Subcutaneous abdominal adipose tissue (tissue), 5 donors: ENCODE results near the gene CCDC116.

Experiments used
- H3K27ac ChIP-seq: one replicate; pipeline ENCODE4 v1.7.0; 2013; ENCODE audit warnings: low read depth, mild to moderate bottlenecking, inconsistent platforms, low read length, moderate library complexity
- H3K27me3 ChIP-seq, 5 donors: one replicate each; pipeline ENCODE4 v1.7.0; 2013; ENCODE audit warnings: low read length in 5 of 5, inconsistent platforms in 1 of 5; ENCODE audit not compliant: control insufficient read depth in 5 of 5, insufficient read depth in 4 of 5
- H3K36me3 ChIP-seq, 5 donors: one replicate each; pipeline ENCODE4 v1.7.0; 2013; ENCODE audit warnings: low read length in 5 of 5; ENCODE audit not compliant: control insufficient read depth in 5 of 5, insufficient read depth in 5 of 5
- H3K4me1 ChIP-seq, 5 donors: one replicate each; pipeline ENCODE4 v1.7.0; 2013; ENCODE audit warnings: low read length in 5 of 5, mild to moderate bottlenecking in 3 of 5, moderate library complexity in 1 of 5; ENCODE audit not compliant: control insufficient read depth in 5 of 5, insufficient read depth in 5 of 5
- H3K4me3 ChIP-seq, 5 donors: one replicate each; pipeline ENCODE4 v1.7.0; 2013; ENCODE audit warnings: low read length in 5 of 5, low read depth in 1 of 5
- H3K9ac ChIP-seq, 5 donors: one replicate each; pipeline ENCODE4 v1.7.0; 2013; ENCODE audit warnings: low read length in 5 of 5, mild to moderate bottlenecking in 4 of 5, moderate library complexity in 3 of 5
- H3K9me3 ChIP-seq, 5 donors: one replicate each; pipeline ENCODE4 v1.7.0; 2013; ENCODE audit warnings: low read length in 5 of 5; ENCODE audit not compliant: control insufficient read depth in 5 of 5
- donor health status: healthy.
- donor health status: healthy.
- donor health status: healthy.
- donor health status: healthy.
- donor health status: healthy.

The CCDC116 gene, protein sequence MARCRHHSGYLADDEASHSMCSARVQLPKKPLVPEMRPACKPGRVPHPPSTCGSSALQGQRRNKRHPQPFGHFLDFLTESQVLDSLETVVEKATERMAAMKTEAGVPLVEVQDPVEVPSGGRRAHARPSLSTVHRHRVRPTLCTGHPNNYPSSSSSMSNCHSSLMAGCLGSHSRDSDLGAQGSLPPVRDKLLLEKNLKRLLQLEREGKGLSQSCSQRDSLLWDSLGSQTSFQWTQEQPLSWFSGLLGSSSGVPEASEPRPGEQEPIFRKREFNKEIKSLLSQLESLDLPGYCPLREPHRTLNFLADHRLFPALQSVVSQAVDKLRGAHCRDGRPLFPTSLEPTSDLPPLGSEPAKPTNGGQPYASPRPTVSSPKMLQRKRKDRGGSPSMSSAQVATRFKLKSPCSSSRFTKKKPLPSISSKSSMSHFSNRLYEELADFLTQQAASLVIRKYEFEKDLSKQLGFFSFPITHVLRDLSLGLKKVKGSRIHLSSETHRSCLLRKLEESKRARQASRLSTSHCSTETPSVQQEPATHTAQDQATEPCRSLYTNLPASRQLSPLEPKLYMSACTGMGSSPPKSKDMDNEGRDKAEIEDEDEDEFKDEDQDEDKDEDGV

DNA sequence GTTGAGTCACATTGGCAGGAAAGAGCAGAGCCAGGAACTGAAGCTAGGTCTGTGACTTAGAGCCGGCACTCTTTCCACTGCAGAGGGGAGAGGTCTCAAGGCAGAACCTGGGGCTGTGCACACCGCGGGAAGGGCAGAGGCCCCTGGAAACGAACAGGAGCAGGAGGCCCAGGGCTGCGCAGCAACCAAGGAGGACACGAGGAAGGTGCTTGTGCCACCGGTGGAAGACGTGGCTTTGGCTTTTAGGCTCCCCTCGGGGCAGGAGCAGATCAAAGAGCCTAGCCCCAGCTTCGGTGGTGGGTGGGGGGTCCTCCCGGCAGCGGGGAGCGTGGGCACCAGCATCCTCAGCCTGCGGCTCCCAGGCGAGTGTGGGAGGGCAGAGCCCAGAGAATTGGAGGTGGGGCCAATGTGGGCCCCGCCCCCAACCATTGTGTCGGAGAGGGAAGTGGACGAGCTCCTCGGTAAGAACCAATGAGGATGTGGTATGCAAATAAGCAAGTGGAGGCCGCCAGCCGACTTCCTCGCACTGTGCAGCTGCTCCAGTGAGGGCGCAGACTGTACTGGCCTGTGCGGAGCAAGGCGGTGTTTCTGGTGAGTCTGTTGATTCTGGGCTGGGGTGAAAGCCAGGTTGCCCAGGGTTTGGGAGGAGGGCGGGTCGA, at the start of gene CCDC116:
TSS of gene CCDC116 (plus strand) at position 524 of the 659 bp plus-strand sequence. CDS start 422 bp downstream, outside the sequence.
- H3K9ac ChIP-seq: no peak within 1 kb of the TSS
- peaks cover 0 to 5% (median 0%) of the 10 kb centered on the region in 5 donors for H3K36me3 ChIP-seq
- H3K27ac ChIP-seq: no peak within 1 kb of the TSS
- peaks cover 0 to 15% (median 10%) of the 10 kb centered on the region in 5 donors for H3K4me1 ChIP-seq
- no peaks in the 10 kb centered on the region for H3K9me3 ChIP-seq
- H3K4me3 ChIP-seq: no peak within 1 kb of the TSS
- H3K27me3 ChIP-seq: no peaks in the 10 kb centered on the region

GRCh38 chr22:21582801-21583740, 49.5 kb upstream of the CCDC116 start:
- Histone ChIP-seq H3K4me1 (peaks cover 3 to 39% (median 30%) of the 10 kb centered on the region in 5 donors), H3K27ac (no peak overlapping the region), H3K9ac (peak overlapping the region in 1 of 5 donors; percentile 19), H3K4me3 (no peak overlapping the region), H3K27me3 (no peaks in the 10 kb centered on the region), H3K9me3 (no peaks in the 10 kb centered on the region), H3K36me3 (peaks cover 0 to 11% (median 2%) of the 10 kb centered on the region in 5 donors)

GRCh38 chr22:21585389-21585788, 47.2 kb upstream of the CCDC116 start:
- Histone ChIP-seq H3K36me3 (peaks cover 0 to 11% (median 0%) of the 10 kb centered on the region in 5 donors), H3K4me1 (peaks cover 0 to 36% (median 21%) of the 10 kb centered on the region in 5 donors), H3K4me3 (no peak overlapping the region), H3K9ac (no peak overlapping the region), H3K9me3 (no peaks in the 10 kb centered on the region), H3K27ac (no peak overlapping the region), H3K27me3 (no peaks in the 10 kb centered on the region)

GRCh38 chr22:21587803-21588611, 44.6 kb upstream of the CCDC116 start:
- Histone ChIP-seq H3K4me1 (peaks cover 2 to 48% (median 35%) of the 10 kb centered on the region in 5 donors), H3K9me3 (no peaks in the 10 kb centered on the region), H3K4me3 (no peak overlapping the region), H3K9ac (no peak overlapping the region), H3K27me3 (no peaks in the 10 kb centered on the region), H3K27ac (no peak overlapping the region), H3K36me3 (peaks cover 0 to 19% (median 6%) of the 10 kb centered on the region in 5 donors)

DNA sequence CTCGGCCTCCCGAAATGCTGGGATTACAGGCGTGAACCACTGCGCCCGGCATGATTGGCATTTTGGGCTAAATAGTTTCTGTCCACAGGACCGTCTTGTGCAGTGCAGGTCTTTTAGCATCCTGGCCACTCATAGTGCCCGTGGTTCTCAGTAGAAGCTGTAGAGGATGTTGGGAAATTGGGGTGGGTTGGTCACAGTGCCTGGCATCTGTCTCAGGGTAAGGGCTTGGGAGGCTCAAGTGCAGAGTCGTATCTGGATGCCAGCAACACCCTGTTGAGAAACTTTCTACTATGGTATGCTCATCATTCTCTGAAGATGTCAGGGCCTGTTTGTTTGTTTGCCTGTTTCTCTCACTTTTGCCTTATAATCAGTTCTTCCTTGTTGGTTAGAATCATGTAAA, 43.2 kb upstream of the CCDC116 start:
- Histone ChIP-seq H3K9ac (no peak overlapping the region), H3K9me3 (no peaks in the 10 kb centered on the region), H3K36me3 (peaks cover 3 to 29% (median 20%) of the 10 kb centered on the region in 5 donors), H3K4me3 (no peak overlapping the region), H3K4me1 (peaks cover 2 to 54% (median 43%) of the 10 kb centered on the region in 5 donors), H3K27me3 (no peaks in the 10 kb centered on the region), H3K27ac (no peak overlapping the region)

- Histone ChIP-seq H3K27ac (no peak overlapping the region), H3K9me3 (no peaks in the 10 kb centered on the region), H3K4me3 (no peak overlapping the region), H3K9ac (no peak overlapping the region), H3K36me3 (peaks cover 3 to 38% (median 31%) of the 10 kb centered on the region in 5 donors), H3K27me3 (no peaks in the 10 kb centered on the region), H3K4me1 (peaks cover 2 to 64% (median 53%) of the 10 kb centered on the region in 5 donors)
Observed at GRCh38 chr22:21590809-21591641, 41.5 kb upstream of the CCDC116 start.

DNA sequence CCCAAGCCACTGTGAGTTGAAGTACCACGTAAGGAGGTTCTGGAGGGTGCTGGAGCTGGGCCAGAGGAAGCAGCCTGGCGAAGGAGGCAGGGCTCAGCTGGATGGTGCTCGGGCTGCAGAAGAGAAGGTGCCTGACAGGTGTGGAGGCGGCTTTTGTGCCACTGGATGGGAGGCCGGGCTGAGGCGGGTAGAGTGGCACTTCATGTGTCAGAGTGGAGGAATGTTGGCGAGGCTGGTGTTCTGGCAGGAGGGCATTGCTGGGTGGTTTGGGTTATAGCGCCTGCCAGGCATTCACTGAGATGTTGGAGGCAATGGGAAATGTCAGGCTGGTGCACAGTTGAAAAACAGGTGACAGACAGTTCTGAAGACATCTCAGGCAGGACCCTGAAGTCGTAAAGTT, 40.9 kb upstream of the CCDC116 start:
- H3K4me3 ChIP-seq: no peak overlapping the region
- no peaks in the 10 kb centered on the region for H3K9me3 ChIP-seq
- no peak overlapping the region for H3K9ac ChIP-seq
- H3K36me3 ChIP-seq: peaks cover 3 to 41% (median 33%) of the 10 kb centered on the region in 5 donors
- H3K4me1 ChIP-seq: peaks cover 2 to 64% (median 53%) of the 10 kb centered on the region in 5 donors
- no peaks in the 10 kb centered on the region for H3K27me3 ChIP-seq
- H3K27ac ChIP-seq: no peak overlapping the region

DNA sequence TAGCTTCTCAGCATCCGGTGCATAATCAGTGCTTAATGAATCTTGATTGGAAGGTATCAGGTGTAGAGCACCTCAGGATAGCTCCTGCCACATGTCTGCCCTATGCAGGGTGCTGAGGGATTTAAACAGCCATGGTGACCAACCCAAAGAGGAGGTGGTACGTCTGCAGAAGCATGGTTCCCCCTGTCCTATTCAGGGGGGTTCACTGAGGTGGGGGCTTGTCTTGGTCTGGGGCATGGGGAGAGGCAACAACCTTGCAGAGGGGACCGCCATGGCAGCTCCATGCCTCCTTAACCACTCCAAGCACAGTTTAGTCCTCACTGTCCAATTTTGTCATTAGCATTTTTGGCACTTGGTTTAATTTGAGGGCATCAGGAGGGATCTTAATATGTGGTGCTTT, 40.1 kb upstream of the CCDC116 start:
- no peaks in the 10 kb centered on the region for H3K27me3 ChIP-seq
- peaks cover 3 to 44% (median 33%) of the 10 kb centered on the region in 5 donors for H3K36me3 ChIP-seq
- no peak overlapping the region for H3K27ac ChIP-seq
- H3K4me1 ChIP-seq: peaks cover 2 to 63% (median 52%) of the 10 kb centered on the region in 5 donors
- no peaks in the 10 kb centered on the region for H3K9me3 ChIP-seq
- H3K4me3 ChIP-seq: no peak overlapping the region
- no peak overlapping the region for H3K9ac ChIP-seq
